Activated CD4-positive, CD25-positive, alpha-beta regulatory T cell treated with anti-CD3 and anti-CD28 coated beads, Interleukin-2, amount 50 U/mL, for 72 hours (primary cell): ENCODE results near the gene ACOT7.

Source experiments
- DNase-seq: peaks from one replicate; pipeline ENCODE4 v3.0.0; 2021

Gene ACOT7

GRCh38 chr1:6262555-6263420 lies 130.8 kb downstream of the ACOT7 start:
- DNase-seq: no peak

- DNase-seq: no peak
Observed at GRCh38 chr1:6261615-6261995, 132.0 kb downstream of the ACOT7 start.

DNA sequence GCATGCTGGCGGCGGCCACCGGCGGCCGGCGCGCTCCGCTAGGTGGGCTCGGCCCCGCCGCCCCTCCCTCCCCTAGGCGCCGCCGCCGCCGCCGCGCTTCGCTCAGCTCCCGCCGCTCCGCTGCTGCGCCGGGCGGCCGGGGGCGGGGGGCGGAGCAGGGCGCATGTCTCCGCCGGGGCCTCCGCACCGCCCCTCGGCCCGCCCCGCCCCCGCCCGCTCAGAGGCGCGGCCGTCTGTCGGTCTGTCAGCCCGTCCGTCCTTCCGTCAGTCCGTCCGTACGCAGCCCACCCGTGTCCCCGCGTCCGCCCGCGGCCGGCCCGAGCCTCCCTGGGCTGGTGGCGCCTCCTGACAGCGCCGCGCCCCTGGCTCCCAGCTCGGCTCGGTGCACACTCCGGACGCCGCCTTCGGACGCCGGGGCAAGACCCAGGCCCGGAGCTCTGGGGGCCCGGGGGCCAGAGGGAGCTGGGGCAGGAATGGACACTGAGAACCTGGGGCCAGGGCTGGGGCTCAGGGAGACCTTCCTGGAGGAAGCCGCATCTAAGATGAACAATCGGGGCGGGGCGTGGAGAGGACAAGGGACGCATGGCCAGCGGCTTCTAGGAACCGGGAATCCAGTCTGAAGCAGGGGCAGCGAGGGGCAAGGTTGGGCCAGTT lies 132.5 kb downstream of the ACOT7 start, which contains the start of gene GPR153:
TSS of gene GPR153 (minus strand) at position 138 of the 654 bp plus-strand sequence. CDS start 6,193 bp downstream, outside the sequence.
- peak; percentile 51 for DNase-seq

- no peak for DNase-seq
Observed at GRCh38 chr1:6260433-6260934, 133.1 kb downstream of the ACOT7 start.

DNA sequence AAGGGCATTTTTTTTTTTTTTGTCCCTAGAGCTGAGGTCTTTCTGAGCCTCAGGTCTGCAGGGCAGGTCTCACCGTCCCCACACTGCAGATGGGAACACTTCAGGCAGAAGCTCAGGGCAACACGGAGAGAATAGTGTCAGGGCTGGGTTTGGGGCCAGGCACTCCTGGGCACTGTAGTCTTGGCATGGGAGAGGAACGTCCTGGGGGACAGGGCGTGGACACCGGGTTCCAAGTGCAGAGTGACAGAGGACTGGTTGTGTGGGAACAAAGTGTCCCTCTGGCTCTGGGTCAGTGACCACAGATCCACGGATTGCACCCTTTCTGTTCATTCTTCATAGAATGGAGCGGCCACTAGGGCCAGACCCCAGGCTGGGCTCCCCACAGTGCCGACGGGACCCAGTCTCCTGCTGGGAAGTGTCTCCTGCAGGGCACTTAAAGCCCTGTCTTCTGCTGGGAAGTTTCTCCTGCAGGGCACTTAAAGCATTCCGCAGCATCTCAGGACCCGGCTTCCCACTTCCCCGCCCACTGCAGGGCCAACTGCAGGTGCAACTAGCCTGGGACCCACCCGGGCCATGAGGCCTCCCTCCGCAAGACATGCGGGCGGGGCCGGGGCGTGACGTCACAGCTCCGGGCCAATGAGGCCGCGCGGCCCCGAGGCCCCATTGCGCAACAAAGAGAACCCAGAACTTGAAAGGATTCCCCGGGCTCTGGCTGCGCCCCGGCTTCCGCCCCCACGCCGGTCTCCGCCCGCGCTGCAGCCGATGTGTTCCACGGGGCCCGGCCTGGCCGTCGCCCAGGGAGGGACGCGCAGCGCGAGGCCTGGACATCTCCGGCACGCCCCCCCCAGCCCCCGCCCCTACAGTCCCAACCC lies 133.8 kb downstream of the ACOT7 start:
- DNase-seq: peak; percentile 74

- no peak for DNase-seq
Observed at GRCh38 chr1:6258675-6259074, 134.9 kb downstream of the ACOT7 start.

DNA sequence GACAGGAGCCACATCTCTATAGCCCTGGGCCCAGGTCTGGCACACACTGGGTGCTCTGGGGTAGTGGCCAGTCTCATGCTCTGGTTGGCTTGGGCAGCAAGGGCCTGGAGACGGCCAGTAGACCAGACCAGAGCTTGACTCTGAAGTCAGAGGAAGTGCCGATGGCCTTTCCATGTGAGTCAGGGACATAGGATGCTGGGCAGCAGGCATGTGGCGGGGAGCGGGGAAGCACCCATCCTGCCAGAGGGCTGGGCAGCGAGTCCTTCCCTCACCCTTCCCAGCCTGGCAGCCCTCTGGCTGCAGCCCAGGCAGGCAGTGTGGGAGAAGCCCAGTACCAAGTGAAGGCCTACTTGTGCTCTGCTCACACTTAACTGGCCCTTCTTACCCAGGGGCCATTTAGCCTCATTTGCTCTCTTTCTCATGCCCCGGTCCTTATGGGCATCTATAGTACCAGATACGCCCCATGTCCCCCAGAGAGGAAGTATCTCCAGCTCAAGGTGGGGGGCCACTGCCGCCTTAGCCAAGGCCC lies 136.0 kb downstream of the ACOT7 start:
- no peak for DNase-seq

DNA sequence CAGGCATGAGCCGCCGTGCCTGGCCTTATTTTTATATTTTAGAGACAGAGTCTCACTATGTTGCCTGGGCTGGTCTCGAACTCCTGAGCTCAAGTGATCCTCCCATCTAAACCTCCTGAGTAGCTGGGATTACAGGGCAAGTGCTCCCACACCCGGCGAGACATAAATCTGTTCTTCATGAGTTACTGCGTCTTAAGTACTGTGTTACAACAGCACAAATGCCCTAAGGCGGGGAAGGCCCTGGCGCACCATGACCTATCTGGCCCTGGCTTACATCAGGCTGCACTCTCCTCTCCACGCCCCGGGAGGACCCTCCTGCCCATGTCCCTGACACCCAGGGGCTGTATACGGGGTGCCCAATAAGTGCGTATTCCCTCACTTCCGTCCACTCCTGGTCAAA lies 136.9 kb downstream of the ACOT7 start:
- DNase-seq: no peak

GRCh38 chr1:6254691-6255090 lies 138.9 kb downstream of the ACOT7 start:
- no peak for DNase-seq

GRCh38 chr1:6253380-6253779 lies 140.2 kb downstream of the ACOT7 start:
- DNase-seq: no peak

- no peak for DNase-seq
Observed at GRCh38 chr1:6252374-6252710, 141.2 kb downstream of the ACOT7 start.

DNA sequence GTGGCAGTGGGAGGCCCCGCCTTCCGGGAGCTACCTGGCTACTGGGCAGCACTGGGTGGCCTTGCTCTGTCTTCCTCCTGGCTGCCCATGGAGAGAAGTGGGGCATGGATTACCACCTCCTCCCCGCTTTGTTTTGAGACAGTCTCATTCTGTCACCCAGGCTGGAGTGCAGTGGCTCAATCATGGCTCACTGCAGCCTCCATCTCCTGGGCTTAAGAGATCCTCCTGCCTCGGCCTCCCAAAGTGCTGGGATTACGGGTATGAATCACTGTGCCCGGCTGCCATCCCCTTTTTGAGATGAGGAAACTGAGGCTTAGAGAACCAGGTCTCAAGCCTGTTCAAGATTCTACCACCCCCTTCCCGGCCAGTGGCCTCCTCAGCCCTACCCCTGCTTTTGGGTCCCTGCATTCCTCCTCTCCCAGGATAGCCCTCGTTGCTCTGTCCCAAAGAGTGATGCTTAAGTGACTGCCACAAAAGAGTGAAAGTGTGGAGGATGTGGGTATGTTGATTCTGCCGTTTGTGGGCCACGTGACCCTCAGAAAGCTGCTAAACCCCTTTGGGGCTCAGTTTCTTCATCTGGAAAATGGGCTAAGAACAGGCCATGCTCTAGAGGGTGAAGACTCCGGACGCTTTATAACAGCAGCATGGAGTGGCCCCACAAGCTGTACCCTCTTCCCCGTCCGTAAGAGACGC lies 141.7 kb downstream of the ACOT7 start:
- no peak for DNase-seq

- no peak for DNase-seq
Observed at GRCh38 chr1:6251233-6251632, 142.3 kb downstream of the ACOT7 start.

- no peak for DNase-seq
Observed at GRCh38 chr1:6249739-6250689, 143.6 kb downstream of the ACOT7 start.

GRCh38 chr1:6248932-6249738 lies 144.4 kb downstream of the ACOT7 start:
- no peak for DNase-seq

DNA sequence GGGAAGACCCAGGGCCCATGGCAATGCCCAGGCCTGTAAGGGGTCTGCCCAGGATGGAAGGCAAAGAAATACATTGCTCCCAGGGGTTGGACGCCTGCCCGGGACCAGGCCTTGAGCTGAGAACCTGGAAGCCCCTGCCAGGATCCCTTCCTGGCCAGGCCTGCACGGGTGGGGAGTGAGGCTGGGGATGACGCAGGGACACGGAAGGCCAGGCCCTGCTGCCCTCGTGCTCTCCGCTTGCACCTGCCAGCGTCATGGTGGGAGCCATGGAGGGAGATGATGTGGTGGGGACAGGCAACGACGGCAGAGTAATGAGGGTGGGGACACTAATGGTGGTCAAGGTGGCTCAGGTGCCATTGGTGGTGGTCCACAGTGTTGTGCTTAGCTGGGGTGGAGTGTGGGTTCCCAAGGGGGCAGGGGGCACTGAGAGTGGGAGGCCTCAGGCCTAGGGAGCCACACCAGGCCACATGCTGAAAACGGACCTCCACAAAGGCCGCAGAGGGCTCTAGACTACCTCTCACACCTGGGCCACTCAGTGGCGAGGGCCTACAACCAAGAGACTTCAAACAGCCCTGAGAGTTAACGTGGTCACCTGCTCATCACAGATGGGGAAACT lies 145.3 kb downstream of the ACOT7 start:
- DNase-seq: no peak

- DNase-seq: no peak
Observed at GRCh38 chr1:6247651-6248050, 145.9 kb downstream of the ACOT7 start.

DNA sequence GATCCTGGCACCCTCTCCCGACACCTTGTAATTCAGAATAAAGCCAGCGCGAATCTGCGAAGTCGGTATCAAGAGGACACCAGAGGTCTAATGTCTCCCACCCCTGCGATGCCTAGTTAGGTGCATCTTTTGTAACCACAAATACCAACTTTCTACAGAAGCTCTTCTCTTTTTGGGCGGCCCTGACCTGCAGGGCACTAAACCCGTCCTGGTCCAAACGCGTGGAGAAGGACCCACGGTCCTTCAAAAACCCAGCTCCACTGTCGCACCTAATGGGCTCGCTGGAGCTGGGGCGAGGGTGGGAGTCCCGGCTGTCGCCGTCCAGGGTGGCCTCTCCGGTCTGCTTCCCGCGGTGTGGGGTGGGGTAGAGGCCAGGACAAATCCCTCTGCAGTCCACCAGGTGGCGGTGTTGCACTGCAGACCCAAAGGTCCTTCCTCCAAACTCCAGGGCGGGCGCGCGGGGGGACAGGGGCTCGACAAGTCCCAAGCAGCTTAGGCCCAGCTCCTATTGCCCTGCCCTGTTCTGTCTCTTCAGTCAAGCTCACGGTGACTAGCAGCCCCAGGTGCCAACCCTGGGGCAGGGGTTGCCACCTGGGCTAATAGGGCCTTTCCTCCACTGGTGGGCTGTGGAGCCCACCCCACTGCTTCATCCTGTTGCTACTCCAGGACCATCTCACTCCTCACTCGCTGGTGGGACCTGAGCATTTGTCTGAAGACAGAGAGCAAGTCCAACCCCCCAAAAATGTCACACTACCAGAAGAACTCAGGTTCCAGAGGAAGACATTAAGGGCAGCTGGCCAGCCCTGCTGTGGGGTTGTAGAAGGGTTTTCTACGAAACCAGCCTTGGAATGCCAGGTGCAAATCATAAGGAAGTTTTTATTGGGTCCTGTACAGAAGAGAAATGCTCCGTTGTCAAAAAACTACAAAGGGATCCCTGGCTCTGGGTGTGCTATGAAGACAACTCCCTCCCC lies 146.8 kb downstream of the ACOT7 start:
- DNase-seq: peak; percentile 82
